ENCODE measurements around the gene RNASE11.
"Not testable (repeated sequence)": the region's sequence is repeated elsewhere in the genome, so short reads cannot be mapped to it uniquely, and the experiment has no call there.

The RNASE11 gene

DNA sequence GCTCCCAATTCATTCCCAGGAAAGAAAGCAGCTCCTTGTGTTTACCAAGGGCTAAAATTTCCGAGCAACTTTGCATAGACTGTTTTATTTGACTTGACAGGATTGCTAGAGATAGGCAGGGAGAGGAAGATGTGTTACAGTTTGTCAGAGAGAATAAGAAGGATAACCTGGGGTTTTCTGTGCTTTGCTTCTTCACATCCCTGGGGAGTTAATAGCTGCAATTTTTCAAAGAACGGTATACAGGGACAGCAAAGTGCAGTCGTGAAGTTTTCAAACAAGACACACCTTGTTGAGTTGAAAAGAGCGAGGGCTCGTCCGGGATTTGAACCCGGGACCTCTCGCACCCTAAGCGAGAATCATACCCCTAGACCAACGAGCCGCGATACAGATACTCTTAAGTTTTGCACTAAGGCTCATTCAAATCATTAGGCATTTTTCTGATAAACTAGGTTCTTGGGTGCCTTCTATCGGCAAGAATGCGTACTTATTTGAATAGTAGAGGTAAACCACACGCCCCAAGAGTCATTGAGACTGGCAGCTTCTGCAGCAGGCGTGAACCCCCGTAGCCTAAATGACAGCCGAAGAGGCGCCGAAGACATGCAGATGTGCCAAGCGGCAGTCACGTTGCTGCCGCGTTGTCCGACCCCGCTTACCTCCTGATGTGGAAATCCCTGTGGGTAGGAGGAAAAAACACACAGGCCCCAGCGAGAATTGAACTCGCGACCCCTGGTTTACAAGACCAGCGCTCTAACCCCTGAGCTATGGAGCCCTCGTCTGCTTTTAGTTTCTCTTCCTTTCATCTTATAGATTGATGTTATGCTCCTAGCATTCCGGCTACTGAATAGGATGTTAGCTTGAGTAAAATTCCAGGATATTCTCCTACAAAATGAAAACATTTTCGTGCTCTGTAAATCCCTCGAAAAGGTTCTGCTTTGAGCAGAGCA is 25.6 kb upstream of the RNASE11 start:
- peak; percentile 73 for DNase-seq

DNA sequence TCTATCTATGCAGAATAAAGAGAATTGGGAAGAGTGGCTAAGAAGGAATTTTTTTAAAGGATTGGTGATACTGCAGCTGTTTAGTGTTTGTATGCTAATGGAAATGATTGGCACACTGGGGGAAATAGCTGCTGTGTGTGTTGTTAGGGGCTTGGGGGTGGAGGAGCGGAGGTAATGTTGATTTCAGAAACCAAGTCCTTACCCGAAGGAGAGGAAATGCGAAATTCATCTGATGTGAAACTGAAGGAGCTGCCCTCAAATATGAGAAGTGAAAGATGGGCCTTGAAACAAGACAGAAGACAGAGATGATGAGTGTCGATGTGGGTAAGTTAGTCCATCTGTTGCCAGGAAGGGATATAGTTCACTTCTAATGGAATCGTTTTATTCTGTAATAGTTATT is 24.6 kb upstream of the RNASE11 start:
- no peak for DNase-seq

DNA sequence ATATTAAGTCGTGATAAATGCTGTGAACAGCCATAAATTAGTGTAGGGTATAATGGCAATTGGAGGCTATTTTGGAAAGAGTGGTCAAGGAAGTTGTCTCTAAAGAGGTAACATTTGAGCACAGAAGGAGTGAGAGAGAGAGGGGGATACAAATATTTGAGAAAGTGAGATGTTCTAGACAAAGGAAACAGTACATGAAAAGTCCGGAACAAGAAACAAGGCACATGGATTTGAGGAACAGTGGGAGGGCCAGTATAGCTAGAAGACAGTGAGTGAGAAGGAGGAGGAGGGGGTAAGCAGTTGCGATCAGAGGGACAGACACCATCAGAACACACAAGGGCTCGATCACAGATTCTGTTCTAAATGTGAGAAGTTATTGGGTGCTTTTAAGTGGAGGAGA is 23.5 kb upstream of the RNASE11 start:
- DNase-seq, result no peak

DNA sequence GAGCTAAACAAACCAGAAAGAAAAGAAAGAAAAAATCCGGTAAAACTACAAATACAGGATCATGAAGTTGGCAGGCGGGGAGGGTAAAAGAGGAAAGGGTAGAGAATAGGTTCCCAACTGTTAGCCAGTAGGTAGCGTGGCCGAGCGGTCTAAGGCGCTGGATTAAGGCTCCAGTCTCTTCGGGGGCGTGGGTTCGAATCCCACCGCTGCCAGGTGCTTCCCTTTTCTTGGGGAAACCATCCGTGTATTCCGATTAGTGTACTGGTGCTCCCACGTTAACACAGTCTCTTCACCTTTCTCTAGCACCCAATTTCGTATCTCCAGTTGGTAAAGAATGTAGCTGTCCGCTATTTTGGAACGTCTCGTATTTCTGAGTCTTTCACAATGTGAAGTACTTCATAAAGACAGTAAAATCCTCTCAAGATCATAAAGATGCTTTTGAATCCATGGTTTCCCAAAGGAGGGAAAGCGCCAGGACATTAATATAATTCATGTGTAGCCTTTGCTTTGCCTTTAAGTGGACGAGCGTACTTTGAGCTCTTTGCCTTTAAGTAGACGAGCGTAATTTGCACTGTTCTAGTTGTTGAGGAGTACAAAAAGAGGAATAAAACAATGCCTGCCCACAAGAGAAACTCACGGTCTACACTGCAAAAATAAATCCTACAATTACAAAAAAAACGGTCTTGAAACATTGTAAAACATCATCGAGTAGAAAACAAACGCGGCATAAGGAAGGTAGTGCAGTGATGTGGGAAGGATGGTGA is 22.4 kb upstream of the RNASE11 start:
- DNase-seq, result no peak

DNA sequence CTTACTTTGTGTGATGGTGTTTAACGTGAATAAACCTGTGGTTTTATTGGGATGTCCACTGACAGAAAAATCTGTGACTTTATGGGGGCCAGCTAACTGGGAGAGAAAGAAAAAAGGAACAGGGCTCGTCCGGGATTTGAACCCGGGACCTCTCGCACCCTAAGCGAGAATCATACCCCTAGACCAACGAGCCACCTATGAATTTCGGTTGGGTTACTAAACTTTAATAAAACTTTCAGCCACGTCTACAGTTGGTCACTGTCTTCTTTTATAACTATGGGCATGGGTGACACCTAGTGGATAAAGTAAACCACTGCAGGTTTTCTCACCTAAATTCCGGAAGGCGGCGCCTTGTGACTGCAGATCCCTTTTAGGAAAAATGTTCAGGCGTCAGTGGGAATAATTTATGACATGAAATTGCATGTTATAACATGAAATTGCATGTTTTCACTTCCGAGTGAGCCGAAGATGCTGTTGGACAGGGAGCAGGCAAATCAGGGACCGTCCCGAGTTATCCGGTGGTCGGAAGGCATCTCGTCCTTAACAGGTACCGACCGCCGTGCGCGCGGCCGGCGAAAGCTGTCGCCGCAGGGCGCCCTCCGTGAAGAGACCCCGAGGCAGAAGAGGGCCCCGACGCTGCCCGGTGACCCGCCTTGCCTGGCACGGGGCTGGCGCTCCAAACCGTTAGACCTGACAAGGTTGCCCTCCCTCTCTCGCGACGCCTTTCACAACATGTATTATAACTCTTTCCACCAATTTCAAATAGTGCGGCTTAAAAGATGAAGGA is 21.6 kb upstream of the RNASE11 start:
- DNase-seq, result peak; percentile 57

DNA sequence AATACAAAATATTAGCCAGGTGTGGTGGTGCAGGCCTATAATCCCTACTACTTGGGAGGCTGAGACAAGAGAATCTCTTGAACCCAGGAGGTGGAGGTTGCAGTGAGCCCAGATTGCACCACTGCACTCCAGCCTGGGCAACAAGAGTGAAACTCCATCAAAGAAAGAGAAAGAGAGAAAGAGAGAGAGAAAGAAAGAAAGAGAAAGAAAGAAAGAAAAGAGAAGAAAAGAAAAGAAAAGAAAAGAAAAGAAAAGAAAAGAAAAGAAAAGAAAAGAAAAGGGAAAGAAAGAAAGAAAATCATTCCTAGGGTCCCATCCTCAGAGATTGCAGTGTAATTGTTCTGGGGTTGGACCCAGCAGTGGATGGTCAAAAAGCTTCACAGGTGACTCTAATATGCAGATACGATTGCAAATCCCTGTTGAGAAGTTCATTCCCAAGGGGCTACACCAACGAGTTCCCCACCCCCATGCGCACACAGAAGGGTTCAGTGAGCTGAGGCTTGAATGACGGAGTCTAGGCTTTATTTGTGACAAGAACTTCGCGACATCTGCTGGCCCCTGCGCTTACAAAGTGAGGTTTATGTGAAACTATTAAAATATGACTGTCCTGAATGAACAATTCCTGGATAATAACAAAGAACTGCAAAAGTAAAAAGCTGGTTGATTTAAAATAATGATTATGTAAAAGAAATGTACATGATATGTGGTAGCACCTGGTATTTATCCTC is 20.7 kb upstream of the RNASE11 start:
- DNase-seq, result no peak

DNA sequence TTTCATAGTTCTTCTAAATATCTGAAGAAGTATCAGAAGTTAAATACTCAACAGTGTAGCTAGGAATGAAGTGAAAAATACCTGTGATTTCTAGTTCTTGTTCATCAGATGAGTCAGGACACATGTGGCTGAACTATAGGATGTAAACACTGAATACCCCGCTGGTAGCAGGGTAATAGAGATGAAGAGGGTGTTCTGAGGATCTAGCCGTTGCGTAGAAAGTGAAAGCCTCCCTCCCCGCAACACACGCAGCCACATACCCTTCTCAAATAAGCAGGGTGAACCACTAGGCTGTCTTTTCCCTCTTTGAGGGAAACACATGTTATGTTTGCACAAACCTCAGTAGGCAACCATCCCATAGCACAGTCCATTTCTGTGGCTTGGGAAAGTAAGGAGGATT is 19.8 kb upstream of the RNASE11 start:
- DNase-seq, result no peak

DNA sequence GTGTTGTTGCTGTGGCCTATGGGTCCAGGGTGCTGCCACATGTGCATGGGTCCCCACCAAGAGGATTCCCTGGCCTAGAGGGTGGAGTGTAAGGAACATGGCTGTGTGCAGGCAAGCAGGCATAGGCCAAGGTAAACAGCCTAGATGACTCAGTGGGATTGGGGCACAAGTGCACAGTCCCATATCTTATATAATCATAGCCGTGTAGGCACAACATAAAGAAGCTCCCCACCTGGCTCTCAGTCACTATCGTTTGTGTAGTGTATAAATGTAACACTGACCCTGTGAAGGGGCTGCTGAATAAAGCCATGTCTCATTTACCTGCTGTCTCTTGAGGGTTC is 19.1 kb upstream of the RNASE11 start:
- DNase-seq, result no peak

DNA sequence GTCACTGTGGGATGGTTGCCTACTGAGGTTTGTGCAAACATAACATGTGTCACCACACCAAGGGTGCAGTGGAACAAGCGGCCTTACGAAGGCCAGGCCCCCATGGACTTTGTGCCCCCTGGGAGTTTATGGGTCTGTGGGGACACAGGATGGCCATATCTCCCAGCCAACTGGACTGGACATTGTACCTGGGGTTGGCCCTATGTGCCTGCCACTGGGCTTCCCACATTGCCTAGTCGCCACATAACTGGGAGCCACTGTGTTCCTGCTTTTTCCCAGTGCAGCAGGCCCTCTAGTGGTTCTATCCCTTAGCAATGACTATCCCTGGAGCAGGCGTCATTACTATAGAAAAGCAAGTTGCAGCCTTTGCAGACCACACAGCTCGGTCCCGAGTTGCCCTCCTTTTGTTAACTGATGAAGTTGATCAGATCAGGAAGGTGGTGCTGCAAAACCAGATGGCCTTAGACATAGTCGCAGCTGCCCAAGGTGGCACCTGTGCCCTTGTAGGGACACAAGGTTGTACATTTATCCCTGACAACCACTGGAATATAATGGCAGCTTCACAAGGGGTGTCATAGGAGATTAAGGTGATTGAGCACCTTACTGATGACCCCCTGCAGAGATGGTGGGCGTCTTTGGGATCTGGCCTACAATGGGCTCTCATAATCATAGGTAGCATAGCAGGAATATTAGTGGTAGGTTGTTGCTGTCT is 18.5 kb upstream of the RNASE11 start:
- no peak for DNase-seq

DNA sequence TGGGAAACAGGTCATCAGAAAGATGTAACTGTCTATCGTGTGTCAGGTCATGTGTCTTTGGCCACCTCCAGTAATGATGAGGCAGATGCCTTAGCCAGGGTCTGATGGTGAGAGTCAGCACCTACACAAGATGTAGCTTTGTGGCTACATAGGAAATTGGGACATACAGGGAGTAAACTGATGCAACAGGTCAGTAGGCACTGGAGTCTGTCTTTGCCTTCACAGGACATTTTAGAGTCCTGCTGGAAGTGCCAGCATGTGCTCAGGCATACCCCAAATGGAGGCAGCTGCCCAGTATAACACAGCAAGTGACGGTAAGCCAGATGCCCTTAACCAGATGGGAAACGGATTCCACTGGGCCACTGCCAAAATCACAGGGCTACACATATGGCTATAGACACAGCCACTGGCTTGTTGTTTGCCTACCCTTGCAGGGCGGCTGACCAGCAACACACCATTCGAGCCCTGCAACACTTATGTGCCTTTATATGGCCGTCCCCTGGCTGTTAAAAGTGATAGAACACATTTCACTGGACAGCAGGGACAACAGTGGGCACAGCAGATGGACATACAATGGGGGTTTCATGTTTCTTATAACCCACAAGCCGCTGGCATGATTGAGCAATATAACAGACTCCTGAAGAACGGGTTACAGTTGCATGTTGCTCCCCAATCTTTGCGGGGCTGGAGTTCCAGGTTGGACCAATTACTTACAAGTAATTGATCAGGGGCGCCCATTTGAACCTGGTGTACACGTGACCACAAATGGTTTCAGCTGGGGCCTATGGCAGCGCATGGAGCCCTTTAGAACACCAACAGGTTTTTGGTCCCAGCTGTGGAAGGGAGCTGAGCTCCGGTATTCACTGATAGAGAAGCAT is 16.3 kb upstream of the RNASE11 start:
- no peak for DNase-seq

DNA sequence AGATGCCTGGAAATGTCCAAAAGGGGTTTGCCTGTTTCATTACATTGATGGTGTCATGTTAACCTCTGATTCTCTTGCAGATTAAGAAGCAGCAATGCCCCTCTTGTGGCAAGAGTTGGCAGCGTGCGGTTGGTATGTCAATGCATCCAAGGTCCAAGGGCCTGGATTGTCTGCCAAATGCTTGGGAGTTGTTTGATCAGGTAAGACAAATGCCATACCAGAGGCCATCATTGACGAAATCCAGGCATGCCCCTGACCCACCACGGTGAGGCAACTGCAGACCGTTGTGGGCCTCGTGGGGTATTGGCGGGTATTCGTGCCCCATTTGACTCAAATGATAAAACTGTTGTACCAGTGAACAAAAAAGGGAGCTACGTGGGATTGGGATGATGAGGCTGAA is 14.8 kb upstream of the RNASE11 start:
- no peak for DNase-seq

DNA sequence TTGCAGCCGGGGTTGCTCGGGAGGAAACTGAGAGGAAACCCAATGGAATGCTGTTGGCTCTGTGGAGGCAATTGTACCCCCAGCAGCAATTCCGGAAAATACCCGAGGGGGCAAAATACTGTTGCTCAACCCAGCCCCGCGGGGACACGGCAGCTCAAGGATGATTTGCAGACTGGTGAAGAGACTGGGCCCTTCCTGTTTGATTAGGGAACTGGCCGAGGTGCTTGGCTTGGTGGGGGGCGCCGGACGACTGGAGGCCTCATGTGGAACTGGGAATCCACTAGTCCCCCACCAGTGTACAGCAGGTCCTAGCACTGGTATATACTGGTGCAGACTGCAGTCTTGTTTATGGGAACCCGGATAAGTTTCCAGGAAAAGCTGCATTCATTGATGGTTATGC is 13.7 kb upstream of the RNASE11 start:
- DNase-seq, result no peak

DNA sequence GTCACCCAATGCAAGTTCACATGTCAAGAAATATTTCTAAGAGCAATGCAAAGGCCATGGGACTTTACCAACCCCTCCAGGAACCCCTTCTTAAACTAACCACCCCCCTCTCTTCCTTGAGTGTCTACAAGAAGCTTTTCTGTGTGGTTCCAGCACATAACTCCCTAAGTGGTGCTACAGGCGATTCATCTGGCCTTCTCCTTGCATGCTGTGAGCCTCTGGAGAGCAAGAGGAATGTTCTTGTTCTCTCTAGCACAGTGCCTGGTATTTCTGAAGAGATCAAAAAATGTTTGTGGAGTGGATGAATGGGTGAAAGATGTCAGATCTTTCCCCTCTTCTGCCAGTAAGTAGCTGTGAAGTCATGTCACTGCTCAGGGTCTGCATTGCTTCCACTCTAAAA is 9.3 kb upstream of the RNASE11 start:
- DNase-seq, result no peak

DNA sequence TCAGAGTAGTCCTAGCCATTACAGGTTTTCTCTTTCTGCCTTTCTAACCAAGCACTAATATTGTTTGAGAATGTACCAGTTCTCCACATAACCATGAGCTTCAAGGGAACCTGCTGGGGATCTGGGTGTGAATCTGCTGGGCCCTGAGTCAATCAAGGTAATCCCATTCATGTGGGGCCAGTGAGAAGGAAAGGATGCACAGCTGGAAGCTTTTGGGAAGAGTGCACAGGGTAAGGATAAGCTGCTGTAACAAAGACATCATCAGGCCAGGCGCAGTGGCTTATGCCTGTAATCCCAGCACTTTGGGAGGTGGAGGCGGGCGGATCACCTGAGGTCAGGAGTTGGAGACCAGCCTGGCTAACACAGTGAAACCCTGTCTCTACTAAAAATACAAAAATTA is 7.9 kb upstream of the RNASE11 start:
- not testable (repeated sequence) for DNase-seq

DNA sequence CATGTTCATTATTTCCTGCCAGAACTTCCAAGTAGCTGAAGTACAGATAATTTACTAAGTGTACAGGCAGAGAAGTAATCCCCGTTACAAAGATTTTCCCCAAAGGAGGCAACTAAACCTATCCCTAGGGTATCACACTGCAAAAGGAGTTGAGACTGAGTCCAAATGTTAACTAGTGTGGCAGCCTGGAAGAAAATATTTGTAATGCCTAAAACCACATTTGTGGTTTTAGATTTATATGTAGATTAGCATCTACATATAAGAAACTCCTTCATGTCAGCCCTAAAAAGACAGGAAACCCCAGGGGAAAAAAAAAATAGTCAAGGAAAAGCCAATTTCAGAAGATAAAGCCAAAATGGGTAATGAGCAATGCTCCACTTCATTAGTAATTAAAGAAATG is 4.8 kb upstream of the RNASE11 start:
- DNase-seq, result no peak

DNA sequence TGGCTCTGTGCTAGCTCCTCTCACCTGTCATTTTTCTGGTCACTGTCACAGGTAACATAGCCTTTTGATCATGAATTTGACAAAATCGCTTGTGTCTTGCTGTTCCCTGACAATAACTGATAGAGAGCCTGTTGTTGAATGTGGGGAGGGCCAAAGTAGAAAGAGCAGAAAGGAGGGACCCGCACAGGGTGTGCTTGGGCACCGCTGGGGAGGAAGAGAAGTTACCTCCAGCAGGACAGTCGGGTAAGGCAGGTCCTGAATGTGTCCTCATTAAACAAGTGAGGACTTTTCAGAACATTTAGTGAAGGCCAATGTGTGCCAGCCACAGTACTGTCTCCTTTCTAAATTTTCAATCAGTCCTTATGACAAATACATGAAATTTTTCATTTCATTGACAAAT is 3.4 kb upstream of the RNASE11 start, which contains the start of gene RNASE12:
Gene RNASE12 (minus strand): TSS at position 142 of the 400 bp plus-strand sequence. CDS start 653 bp downstream, outside the sequence.
- DNase-seq, result no peak

DNA sequence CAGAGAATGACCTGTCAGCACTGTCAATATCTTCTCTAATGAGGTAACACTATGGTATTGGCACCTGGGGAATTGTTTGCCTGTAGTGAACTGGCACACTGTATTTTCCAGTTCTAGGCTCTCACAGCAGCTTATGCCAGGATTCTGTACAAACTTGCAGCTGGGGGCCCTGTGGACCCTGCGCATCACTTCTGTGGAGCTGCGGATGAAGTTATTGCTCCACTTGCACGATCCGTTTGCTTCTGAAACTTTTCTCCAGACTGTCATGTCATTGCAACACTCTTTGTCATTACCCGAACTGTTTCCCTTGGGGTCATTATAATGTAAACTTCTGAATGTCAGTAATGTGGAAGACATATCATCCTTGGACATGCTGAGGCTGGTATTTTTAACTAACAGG is 3.9 kb downstream of the RNASE11 start:
- DNase-seq, result no peak

DNA sequence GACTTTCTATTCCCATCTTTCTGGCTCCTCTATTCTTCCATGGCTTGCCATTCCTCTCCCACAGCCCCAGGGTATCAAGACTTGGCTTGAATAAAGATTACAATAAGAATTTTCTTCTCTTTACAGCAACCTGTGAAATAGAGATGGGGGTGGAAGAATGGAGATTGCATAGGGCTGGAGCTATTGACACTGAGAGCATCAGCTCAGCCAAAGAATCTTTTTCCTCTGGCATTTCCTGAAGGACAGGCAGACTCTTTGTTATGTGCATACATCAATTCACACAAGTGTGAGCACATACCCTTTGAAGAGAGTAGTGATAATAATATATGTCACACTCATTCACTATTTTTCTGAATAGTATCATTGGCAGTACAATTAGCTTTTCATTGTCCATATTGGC is 4.7 kb downstream of the RNASE11 start:
- no peak for DNase-seq

DNA sequence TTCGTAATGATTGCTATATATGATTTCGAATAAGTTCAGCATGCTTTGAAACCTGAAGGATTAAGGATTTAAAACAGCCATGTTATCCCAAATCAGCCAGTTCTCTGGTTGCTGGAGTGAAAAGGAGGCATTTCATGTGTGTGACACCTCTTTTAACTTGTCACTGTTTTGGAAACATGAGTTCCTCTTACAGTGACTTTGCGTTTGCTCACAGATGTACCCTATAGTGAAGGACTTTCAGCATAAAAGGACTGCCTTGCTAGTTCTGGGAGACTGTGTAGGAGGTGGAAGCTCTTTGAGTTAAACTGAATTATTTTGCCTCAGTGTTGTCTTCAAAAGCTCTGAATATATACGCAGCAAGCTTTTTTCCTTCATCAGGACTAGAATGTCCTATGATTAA is 7.6 kb downstream of the RNASE11 start:
- DNase-seq, result no peak

DNA sequence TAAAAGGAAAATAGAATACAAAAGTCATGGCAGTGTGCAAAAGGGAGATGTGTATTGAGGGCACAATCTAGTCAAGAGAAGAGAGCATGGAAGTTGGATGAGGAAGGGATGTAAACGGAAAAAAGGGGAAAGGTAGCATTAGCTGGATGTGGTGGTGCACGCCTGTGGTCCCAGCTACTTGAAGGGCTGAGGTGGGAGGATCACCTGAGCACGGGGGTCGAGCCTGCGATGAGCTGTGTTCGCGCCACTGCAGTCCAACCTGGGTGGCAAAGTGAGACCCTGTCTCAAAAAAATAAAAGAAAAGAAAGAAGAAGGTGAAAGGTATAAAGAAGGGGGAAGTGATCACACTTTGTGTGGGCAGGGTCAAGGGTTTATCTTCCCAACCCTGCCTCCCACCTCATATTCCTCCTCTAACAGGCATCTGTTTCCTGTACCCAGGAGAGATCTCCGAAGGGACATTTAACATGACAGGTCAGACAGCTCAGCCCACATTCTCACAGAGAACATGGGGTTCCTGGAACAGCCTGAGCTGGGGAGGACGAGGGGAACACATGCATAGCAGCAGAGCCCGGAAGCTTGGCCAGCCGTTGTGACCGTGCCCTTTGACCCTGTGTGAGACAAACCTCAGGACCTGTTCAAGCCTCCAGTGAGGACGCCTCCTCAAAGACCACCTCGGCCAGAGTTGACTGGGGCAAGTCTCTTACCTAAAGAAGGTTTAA is 8.9 kb downstream of the RNASE11 start:
- no peak for DNase-seq
